Stimulated activated CD8-positive, alpha-beta memory T cell treated with anti-CD3 and anti-CD28 coated beads, Interleukin-15, amount 100 ng/mL, for 4 hours (primary cell): ENCODE measurements around the gene EGFR.

ENCODE experiments used
- DNase-seq, 2 donors: peaks; one replicate each; pipeline ENCODE4 v3.0.0-alpha.2; 2020; ENCODE audit warnings: low read depth in 2 of 2

EGFR gene

DNA sequence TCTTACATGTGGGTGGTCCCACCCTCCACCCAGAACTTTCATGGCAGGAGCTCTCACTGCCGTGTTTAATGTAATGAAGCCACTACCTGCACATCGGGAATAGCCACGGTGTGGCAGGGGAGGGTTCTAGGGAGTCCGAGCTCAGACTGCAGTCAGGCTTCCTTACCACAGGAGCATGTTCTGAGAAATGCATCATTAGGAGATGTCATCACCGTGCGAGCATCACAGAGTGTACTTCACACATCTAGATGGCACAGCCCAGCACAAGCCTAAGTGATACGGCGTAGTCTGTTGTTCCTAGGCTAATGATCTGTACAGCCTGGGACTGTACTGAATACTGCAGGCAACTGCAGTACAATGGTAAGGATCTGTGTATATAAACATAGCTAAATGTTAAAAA lies 193.4 kb downstream of the EGFR start:
- DNase-seq, result no peak

DNA sequence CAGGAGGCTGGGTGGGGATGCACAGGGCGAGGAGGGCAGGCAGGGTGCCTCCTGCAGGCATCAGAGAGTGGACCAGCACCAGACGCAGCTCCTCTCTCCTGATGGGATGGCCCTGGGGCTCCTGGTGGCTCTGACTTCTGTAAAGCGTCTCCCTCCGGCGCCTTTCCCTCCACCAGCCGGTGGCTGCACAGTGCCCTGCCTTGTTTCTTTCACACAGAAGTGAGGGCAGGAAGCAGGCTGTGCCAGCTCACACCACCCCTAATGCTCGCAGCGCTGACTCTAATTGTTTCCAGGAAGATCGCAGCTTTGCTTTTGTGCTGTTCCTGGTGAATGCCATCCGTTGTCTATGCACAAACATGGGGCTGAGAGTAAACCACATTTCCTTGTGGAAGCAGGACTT lies 194.0 kb downstream of the EGFR start:
- no peak for DNase-seq

DNA sequence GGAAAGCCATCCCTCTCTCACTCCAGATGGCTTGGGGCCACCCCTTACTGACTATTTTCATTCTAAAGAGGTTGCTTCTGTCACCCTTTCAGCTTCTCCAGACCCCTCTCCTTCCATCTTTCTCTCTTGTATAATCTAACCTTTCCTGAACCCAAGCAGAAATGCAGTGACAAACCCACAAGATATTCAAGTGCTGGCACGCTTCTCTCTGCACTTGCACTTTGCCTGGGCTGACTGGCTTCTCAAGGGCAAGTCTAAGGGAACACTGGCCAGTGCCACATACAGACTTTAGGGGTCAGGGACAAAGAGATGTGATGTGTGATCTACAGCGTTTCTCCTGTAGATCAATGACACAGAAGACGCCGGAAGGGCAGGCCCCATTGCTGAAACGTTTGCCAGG lies 195.9 kb downstream of the EGFR start:
- no peak for DNase-seq

DNA sequence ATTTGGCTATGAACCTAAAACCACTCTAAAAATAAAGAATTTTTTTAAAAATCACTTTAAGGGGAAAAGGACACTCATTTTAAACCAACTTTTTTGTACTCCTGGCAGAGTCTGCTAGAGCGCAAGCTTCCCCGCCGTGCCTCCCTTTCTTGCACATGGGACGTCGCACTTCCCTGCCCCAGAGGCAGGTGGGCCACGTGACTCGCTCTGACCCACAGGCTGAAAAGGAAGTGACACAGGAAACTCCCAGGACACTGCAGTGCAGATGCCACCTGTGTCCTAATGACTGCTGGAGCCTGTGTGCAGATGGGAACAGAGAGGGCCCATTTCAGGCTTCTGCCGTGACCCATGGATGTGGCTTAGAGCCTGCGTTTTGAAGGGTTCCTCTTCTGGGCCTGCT lies 204.2 kb downstream of the EGFR start:
- no peak for DNase-seq

DNA sequence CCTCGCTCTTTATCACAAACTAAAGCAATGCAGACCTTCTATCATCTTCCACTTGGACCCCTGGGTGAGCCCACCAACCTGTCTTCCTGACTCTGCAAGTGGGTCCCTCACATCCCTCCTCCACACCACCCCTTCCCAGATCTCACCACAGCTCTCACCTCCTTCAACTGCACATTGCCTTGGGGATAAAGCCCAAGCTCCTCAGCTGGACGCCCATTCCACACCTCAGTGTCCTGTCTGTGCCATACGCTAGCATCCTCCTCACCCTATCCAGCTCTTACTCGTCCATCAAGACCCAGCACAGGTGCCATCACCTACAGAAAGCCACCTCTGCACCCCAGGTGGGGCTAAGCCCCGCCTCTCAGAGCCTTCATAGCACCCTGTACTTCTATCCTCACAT lies 205.3 kb downstream of the EGFR start:
- DNase-seq, result no peak

DNA sequence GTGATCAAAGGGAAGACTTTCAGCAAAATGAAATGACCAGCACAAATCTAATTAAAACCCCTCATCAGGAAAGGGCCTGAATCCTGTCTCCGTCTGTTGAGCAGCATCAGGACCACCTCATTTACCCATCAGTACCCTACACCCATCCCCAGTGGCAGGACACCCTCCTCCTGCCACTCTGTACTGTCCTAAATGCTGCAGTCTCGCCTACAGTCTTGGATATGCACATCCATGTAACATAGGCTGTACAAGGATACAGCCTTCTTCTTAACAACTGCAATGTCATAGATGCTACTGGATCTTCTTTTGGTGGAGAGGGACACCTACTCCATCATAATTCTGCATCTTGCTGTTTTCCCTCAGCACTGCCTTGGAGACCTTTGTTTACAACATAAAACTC lies 206.0 kb downstream of the EGFR start:
- no peak for DNase-seq

DNA sequence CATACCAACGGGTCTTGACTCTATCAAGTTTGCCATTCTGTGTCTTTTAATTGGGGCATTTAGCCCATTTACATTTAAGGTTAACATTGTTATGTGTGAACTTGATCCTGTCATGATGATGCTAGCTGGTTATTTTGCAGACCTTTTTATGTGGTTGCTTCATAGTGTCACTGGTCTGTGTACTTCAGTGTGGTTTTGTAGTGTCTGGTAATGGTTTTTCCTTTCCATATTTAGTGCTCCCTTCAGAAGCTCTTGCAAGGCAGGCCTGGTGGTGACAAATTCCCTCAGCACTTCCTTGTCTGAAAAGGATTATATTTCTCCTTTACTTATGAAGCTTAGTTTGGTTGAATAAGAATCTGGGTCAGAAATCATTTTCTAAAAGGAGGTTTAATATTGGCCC lies 211.2 kb downstream of the EGFR start:
- DNase-seq, result no peak

DNA sequence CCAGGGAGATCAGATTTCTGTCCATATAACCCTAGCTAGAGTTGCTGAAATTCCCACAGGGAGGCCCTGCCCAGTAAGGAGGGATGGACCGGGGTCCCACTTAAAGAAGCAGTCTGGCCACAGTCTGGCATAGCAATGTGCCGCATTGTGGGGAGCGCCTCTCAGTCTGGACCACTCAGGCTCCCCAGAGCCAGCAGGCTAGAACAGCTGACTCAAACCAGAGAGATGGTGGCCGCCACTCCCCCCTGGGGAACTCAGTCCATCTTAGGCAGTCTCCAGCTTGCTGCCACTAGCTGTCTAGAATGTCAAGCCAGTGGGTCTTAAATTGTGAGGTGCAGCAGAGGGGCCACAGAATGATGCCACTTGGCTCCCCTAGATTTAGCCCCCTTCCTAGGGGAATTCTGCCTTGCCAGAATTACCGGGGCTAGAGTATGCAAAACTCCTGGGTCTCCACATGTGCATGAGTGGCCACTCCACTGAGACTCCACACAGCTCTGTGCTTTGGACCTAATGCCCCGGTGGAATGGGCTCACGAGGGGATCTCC lies 213.0 kb downstream of the EGFR start:
- DNase-seq, result no peak

DNA sequence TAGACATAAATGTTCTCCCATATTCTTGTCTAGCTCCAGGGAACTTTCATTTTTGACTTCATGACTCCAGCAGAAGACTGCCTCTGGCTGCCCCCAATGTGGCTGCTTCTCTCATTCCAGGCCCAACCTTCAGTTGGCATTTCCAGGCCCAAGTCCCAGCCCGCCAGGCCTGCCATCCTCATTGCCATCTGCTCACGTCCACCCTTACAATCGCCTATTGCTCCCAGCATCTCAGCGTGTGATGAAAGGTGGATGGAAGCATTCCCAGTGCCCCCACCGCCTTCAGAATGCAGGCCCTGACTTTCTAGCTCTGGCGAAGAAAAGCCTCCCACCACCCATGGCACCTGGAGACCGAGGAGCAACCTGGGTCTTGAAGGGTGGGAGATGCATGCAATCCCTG lies 214.2 kb downstream of the EGFR start:
- DNase-seq, result no peak

DNA sequence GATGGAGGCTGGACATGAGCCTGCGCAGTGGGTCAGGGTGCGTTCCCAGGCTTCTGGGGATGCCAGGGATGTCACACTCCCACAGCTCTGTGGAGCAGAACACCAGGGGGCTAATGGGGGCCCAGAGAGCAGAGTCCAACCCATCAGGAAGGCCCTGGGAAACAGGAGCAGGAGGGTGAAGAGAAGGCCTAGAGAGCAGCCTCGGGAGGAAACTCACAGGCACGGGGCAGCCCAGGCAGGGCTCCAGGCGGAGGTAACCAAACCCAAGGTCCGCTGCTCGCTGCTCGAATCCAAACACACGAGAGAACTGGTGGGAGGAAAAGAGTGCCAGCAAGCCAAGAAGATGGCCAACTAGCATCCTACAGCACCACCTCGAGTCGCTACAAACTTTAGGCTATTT lies 215.6 kb downstream of the EGFR start:
- DNase-seq, result no peak

DNA sequence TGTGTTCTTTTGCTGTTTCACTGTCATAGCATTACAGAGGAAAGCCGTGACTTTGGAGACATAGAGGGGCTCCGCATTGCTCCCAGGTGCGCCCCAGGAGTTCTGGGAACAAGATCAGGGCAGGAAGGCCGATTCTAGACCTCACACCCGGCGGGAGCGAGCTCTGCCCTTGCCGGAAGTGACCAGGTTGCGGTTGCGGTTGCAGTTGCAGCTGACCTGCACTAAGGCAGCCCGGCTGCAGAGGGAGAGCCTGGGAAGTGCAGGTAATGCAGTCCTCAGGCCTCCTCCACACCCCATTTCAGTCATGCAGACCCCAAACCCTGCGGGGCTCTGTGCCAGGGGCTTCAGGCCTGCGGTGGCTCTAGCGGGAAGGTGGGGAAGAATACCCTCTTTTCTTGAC lies 216.3 kb downstream of the EGFR start:
- no peak for DNase-seq

DNA sequence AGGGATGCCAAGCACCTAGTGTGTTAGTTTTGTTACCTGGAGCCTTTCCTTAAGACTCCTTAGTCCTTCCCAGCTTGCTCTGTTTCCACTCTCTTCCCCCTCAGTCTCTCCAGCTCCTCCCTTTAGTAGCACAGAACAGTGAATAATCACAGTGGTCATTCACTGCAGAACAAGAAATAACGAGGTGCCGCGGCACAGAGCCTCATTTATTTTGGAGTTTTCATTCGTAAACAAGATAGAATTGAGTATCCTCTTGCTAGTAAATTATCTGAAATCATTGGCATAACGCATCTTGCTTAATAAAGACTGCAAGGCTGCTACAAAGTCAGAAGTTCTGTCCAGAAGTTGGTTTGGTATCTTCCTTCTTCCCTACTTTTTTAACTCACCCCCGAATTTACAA lies 217.0 kb downstream of the EGFR start:
- no peak for DNase-seq

DNA sequence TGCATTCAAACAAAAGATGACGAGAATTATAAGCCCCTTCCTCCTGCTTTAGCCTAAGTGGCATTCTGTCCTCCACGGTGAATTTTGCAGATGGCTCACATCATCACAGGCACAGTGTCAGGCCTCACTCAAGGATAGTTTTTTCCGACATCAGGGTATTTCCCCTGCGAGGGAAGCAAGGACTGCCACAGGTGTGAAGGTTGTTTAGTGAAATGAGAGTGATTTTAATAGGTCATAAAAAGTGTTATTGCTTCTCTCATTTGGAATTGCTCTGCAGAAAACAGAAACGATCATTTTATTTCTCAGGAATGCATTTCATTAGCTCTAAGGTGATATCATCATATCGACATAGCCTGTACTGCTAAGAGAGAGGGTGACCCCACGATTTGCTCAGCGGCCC lies 217.7 kb downstream of the EGFR start:
- no peak for DNase-seq

DNA sequence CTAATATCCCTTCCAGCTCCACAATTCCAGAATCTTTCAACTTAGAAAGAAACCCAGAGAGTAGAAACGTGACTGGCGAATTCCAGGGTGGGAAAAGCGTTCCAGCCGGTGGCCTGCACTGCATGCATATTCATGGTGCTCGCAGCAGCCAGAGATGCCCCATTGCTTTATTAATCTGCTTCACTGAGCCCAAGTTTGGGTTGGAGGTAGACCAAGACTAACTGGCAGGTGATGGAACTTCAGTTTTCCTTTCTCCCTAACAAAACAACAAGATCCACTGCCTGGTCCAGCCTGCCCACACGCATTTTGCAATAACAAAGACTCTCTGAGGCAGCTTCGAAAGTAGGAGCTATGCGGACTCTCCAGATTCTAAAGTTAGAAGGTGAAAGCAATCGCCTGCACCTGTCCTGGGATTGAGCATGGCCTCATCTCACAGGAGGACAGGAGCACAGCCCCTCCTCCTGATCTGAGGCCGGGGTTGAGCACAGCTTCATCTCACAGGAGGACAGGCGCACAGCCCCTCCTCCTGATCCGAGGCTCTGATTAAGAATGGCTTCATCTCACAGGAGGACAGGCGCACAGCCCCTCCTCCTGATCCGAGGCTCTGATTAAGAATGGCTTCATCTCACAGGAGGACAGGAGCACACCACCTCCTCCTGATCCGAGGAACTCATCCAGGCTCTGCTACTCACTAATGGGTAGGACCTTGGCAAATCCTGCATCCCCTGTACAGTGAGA lies 218.5 kb downstream of the EGFR start:
- DNase-seq, result no peak

DNA sequence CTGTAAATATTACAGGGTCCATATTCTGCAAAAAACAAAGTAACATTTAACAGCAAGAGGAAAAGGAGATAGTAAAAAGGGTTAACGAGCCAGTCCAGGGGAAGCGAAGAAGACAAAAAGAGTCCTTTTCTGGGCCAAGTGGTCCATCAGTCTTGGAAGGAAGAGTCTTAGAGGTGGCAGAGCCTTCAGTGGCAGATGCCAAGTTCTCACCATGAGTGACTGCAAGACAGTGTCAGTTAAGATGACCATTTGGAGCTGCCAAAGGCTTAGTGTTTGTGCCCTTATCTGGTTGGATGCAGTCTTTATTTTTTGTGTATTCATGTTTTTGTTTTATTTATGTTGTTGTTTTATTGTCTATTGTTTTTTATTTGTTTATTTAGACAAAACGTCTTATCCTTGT lies 220.6 kb downstream of the EGFR start:
- DNase-seq, result no peak

DNA sequence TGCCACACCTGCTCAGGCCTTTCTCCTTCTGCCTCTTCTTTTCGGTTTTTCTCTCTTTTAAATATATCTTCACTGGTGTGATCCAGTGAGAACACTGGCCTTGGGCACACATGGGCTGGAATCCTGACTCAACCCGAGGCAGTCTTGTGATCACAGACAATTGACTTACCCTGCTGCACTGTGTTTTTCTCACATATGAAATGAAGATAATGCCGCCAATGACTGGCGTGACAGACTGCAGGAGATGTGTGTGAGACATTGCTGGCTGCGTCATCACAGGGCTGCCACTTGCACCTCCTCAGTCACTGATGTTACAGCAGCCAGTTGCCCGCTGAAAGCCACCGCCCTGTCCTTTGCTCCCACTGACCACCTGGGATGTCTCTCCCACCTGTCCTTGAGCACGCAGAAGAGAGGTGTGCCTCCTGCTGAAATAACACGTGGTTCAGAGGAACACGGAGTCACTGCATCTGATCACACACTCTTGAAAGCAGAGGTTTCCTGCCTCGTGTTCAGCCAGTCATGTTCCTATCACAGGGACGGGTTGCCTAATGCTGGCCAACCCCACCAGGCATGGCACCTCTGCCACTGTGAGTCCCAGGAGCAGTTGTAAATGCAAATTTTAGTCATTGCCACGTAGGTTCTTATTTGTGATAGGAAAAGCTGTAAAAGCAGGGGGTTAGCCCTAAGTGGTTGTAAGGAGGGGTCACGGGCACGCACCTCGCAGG lies 221.8 kb downstream of the EGFR start:
- no peak for DNase-seq

DNA sequence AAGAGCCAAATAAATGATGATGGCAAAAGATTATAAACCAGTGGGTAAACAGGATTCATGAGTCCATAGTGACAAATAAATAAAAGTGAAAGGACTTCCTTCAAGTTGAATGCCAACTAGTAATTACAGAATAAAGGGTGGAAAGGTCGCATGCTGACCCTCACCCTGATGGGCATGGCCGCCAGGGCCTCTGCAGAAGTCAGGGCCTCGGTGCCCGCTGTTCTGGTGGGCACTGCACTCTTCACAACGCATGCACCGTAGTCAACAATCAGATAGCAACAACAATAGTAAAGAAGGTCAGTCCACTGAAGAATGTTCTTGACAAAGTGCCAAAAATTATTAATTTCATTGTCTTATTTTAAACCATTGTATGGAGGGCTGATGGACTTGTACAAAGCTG lies 223.1 kb downstream of the EGFR start:
- no peak for DNase-seq

DNA sequence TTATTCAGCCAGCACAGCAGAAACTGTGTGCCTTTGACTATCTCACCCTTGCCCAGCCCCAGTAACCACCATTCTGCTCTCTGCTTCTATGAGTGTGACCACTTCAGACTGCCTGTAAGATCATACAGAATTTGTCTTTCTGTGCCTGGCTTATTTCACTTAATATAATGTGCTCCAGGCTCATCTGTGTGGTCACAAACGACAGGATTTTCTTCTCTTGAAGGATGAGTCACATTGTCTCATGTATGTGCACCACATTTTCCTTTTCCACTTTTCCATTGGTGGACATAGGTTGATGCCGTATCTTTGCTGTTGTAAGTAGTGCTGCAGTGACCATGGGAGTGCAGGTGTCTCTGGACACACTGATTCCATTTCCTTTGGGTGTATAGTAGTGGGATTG lies 223.8 kb downstream of the EGFR start:
- no peak for DNase-seq

DNA sequence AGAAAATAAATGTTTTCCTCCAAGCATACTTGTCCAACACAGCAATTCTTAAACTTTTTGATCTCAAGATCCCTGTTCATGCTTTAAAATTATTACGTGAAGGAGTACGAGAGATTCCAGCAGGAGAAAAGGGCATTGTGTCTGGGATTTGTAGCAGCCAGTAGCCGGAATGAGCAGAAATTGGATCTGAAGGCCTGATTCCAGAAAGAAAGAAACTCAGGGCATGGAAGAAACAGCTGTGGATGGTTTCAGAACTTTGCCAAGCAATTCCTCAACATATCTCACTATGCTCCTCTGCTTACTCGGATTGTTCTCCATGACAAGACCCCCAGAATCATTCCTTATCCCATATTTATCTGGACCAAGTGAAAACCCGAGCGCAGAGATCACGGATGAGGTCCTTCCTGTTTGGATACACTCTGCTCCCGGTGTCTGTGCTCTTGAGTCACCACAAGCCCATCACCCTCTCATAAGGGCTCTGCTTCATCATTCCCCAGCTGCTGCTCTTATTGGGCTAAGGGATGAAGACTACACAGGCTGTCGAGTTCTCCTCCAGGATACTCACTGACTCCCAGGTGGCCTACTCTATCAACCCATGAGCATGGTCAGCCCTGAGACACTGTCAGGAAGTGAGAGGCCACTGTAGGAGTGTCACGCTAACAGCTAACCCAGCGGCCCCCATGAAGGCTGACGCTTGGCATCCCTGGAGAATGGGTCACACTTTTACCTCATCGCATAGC lies 225.4 kb downstream of the EGFR start:
- no peak for DNase-seq

DNA sequence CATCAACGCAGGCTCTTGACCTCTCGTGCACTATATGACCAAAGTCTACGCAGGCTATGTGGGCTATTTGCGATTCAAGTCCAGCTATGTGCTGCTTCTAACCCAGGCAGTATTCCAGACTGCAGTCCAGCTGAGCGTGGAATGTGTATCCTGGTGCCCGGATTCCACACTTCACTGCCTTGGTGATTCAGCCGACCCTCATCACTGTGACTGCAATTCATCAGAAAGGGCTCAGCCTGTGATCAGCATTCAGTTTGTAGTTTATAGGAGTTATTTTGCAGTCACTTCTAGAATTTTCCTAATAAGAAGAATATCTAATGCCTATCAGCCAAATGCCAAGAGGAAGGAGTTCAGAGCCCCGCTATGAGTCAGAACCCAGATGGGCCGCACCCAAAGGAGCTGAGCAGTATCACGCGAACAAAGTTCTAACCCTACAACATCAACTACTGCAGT lies 226.5 kb downstream of the EGFR start:
- DNase-seq, result no peak

DNA sequence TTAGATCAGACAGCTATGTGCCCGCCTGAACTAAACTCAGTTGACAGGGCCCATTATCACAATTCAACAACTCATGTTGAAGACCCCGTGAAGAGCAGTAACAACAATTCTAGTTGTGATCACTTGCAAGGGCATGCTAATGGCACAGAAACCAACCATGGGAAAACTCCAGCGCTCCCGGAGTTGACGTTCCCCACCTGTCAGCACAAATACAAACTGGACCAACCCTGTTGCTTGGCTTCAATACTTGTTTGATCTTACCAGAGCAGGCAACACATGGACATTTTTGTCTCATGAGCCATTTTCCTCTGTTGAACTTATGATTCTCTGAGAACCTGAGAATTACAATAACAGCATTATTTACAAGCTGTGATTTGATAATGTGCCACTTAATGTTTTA lies 227.4 kb downstream of the EGFR start:
- no peak for DNase-seq

DNA sequence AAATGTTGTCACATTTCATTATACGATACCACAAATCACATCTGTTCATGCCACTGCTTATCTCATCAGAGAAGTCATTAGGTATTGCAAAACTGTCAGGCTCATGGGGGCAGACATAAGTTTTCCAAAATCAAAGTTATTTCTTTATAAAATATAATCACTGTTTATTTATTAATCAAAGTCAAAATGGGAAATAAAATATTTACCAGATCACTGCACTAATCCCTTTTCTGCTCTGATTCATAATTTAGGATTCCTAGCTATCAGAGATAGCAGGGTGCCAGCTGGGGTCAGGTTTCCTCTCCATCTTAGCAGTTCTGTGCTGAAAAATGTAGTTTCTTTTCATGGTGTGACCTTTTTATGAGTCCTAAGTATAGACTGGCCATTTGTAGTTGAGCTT lies 228.6 kb downstream of the EGFR start:
- DNase-seq, result no peak

DNA sequence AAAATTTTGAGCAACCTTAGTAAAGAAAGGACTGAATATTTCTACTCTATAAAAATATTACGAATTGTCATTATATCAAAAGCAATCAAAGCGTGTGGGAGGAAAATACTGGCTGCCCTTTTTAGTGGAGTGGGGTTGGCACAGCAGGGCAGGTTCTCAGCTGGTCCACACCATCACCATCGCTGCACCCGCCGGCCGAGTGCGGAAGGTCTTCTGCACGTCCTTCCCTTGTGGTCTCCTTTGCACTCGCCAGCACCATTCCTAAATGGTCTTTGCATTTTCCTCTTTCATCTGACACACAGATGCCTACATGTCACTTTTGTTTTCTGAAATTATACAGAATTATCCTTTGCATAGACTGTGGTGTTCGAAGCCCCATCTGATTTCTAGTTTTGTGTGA lies 229.7 kb downstream of the EGFR start:
- DNase-seq, result no peak
